ENCODE data around the gene HOXA10. TPM values are rescaled to one million over a fixed set of nuclear protein-coding genes. Genes with fewer than 3 reads are reported as not detected.
A peak's percentile ranks its signal among the peaks of the same experiment; 100 is the strongest.

HOXA10 gene
- total RNA-seq, 4 donors from 2014 or later: 24.6 to 61.2 (median 40.0) TPM

- intact Hi-C loops (cut with DNase I; ENCODE audit: low total_unique reads): no loop called here
- ATAC-seq: peak in 1 of 2 donors; percentile 12
- H3K4me1 ChIP-seq: peaks cover 8 to 10% of the 10 kb centered on the region in 2 donors
- peak overlapping the region; percentile 26 to 54 (median 34) for H3K4me3 ChIP-seq
- no peak for DNase-seq
- in situ Hi-C loops (cut with MboI; ENCODE audit: low sequenced_read_pairs in 4 of 4): loop anchor here (5.0 to 25.0 kb wide), 7 partner anchors 357 to 810 kb away; no protein-coding TSS in a partner anchor
- H3K27ac ChIP-seq: no peak overlapping the region
- TF ChIP-seq POLR2A (IDR thresholded peaks at IDR 0.05): no peak
- no peaks in the 10 kb centered on the region for H3K9me3 ChIP-seq
- H3K27me3 ChIP-seq: peaks cover 41 to 69% (median 57%) of the 10 kb centered on the region in 3 donors
- H3K36me3 ChIP-seq: no peaks in the 10 kb centered on the region
Measured at GRCh38 chr7:27204851-27205322, 30.8 kb upstream of the HOXA10 start.

- in situ Hi-C loops (cut with MboI; ENCODE audit: low sequenced_read_pairs in 4 of 4): loop anchor here (10.0 to 25.0 kb wide), 6 partner anchors 358 to 811 kb away; no protein-coding TSS in a partner anchor
- Histone ChIP-seq H3K4me1 (peaks cover 8 to 11% of the 10 kb centered on the region in 2 donors), H3K27me3 (peaks cover 42 to 67% (median 57%) of the 10 kb centered on the region in 3 donors), H3K9me3 (no peaks in the 10 kb centered on the region), H3K4me3 (no peak overlapping the region), H3K36me3 (no peaks in the 10 kb centered on the region), H3K27ac (no peak overlapping the region)
- TF ChIP-seq POLR2A (IDR thresholded peaks at IDR 0.05) (no peak), CTCF (IDR thresholded peaks at IDR 0.05 in 4 of 5, conservative IDR thresholded peaks at IDR 0.05 in 1 of 5) (no peak)
- no peak for ATAC-seq
- DNase-seq: no peak
- intact Hi-C loops (cut with DNase I; ENCODE audit: low total_unique reads): no loop called here
Measured at GRCh38 chr7:27203964-27204594, 30.0 kb upstream of the HOXA10 start.

- ATAC-seq (no peak), DNase-seq (no peak)
- H3K27me3 ChIP-seq: peaks cover 49 to 68% (median 57%) of the 10 kb centered on the region in 3 donors
- no peaks in the 10 kb centered on the region for H3K9me3 ChIP-seq
- TF ChIP-seq POLR2A (IDR thresholded peaks at IDR 0.05) (no peak), CTCF (IDR thresholded peaks at IDR 0.05 in 4 of 5, conservative IDR thresholded peaks at IDR 0.05 in 1 of 5) (no peak)
- no peak overlapping the region for H3K27ac ChIP-seq
- no peaks in the 10 kb centered on the region for H3K36me3 ChIP-seq
- peaks cover 13 to 16% of the 10 kb centered on the region in 2 donors for H3K4me1 ChIP-seq
- in situ Hi-C loops (cut with MboI; ENCODE audit: low sequenced_read_pairs in 4 of 4): loop anchor here (10.0 to 25.0 kb wide), 6 partner anchors 359 to 811 kb away; no protein-coding TSS in a partner anchor
- H3K4me3 ChIP-seq: no peak overlapping the region
- intact Hi-C loops (cut with DNase I; ENCODE audit: low total_unique reads): no loop called here
Measured at GRCh38 chr7:27203365-27203953, 29.3 kb upstream of the HOXA10 start.

- Histone ChIP-seq H3K4me3 (no peak overlapping the region), H3K9me3 (no peaks in the 10 kb centered on the region), H3K36me3 (no peaks in the 10 kb centered on the region), H3K27me3 (peaks cover 52 to 68% (median 63%) of the 10 kb centered on the region in 3 donors), H3K27ac (no peak overlapping the region), H3K4me1 (peaks cover 16 to 18% of the 10 kb centered on the region in 2 donors)
- in situ Hi-C loops (cut with MboI; ENCODE audit: low sequenced_read_pairs in 4 of 4) (loop anchor here (10.0 to 25.0 kb wide), 6 partner anchors 360 to 812 kb away; no protein-coding TSS in a partner anchor), intact Hi-C loops (cut with DNase I; ENCODE audit: low total_unique reads) (no loop called here)
- ATAC-seq (no peak), DNase-seq (no peak)
- TF ChIP-seq CTCF (IDR thresholded peaks at IDR 0.05 in 4 of 5, conservative IDR thresholded peaks at IDR 0.05 in 1 of 5): no peak
- no peak for TF ChIP-seq POLR2A (IDR thresholded peaks at IDR 0.05)
Measured at GRCh38 chr7:27202862-27203134, 28.7 kb upstream of the HOXA10 start.
